GM19463 (cell line): ENCODE measurements around the gene ZNF717.
"Not testable (repeated sequence)": the region's sequence is repeated elsewhere in the genome, so short reads cannot be mapped to it uniquely, and the experiment has no call there.

Experiments
- ATAC-seq: cut with Tn5 transposase; IDR thresholded peaks from one replicate; pipeline ENCODE4 v1.9.1; 2021; ENCODE audit warnings: mild to moderate bottlenecking, moderate library complexity; ENCODE audit not compliant: unreplicated experiment

The ZNF717 gene

DNA sequence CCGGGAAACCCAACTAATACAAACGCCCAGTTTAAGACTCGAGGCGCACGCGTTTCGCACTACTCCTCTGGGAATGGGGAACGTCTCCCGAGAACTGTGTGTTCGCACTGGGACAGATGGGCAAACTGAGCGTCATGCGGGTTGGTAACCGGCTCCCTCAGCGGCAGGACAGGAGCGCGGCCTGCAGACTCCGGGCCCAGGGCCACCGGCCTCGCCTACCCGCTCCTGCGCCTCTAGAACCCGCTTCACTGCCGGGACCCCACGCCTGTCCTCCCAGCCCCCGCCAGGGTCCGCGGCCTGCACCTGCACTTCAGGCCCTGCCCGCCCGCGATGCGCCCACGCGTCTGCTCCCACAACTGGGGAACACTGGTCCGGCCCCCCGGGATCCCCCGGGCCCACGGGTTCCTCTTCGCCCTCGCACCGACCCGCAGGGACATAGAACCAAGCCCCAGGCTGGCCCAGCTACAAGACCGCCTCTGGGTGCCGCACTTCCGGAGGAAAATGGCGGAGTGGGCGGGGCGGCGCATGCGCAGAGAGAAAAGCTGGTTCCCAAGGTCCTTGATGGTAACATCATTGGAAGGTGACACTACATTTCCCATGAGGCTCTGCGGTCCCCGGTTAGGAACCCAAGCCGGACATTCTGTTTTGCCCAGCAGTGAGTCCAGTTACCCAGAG, at the start of gene ZNF717:
Gene ZNF717, minus strand, starts transcription at position 469 of the 675 bp plus-strand sequence. CDS start 2,187 bp downstream, outside the sequence.
- not testable (repeated sequence) for ATAC-seq

DNA sequence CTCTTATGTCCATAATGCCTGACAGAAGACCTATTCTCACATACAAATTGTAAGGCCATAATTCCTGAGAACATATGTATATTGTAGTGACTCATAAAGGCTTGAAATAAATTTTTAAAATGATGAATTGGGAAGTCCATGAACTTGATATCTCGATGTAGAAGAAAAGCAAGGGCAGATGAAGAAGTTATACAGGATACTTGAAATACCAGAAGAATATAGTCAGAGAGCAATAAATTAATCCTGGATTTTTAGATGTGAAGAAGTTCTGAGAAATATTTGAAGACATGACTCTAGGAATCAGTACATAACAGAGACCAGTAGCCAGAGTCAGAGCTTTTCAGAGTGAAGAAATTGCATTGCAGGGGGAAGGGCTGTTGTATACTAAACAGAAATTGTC, 45.7 kb upstream of the ZNF717 start:
- ATAC-seq: not testable (repeated sequence)

- ATAC-seq: not testable (repeated sequence)
Measured at GRCh38 chr3:75818019-75818418, 32.7 kb upstream of the ZNF717 start.

- ATAC-seq: not testable (repeated sequence)
Measured at GRCh38 chr3:75816287-75817180, 31.2 kb upstream of the ZNF717 start.

GRCh38 chr3:75814797-75815196, 29.4 kb upstream of the ZNF717 start:
- ATAC-seq: no peak

- no peak for ATAC-seq
Measured at GRCh38 chr3:75782506-75782905, 2.8 kb downstream of the ZNF717 start.

- ATAC-seq: no peak
Measured at GRCh38 chr3:75781079-75781745, 4.1 kb downstream of the ZNF717 start.

DNA sequence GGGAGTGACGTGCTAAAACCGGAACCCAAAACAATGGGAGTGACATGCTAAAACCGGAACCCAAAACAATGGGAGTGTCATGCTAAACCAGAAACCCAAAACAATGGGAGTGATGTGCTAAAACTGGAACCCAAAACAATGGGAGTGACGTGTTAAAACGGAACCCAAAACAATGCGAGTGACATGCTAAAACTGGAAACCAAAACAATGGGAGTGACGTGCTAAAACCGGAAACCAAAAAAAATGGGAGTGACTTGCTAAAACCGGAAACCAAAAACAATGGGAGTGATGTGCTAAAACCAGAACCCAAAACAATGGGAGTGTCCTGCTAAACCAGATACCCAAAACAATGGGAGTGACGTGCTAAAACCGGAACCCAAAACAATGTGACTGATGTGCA, 7.6 kb downstream of the ZNF717 start:
- not testable (repeated sequence) for ATAC-seq

DNA sequence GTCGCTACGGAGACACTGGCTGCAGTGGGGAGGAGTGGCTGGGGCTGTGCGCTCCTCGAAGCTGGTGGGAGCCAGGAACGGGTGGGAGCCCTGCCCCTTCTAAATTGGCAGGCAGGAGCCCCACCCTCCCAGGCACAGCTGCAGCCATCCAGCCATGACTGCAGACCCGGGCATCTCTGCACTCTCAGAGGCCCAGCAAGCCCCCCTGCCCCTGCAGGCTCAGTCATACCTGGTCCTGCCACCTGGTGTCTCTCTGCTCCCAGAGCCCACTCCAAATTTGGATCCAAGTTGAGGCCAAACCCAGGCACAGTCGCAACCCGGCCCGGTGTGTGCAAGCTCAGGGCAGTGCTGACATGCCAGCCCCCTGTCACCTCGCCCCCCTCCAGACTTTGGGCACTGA, 13.7 kb downstream of the ZNF717 start:
- ATAC-seq: not testable (repeated sequence)

- ATAC-seq: no peak
Measured at GRCh38 chr3:75768303-75769017, 16.9 kb downstream of the ZNF717 start.

DNA sequence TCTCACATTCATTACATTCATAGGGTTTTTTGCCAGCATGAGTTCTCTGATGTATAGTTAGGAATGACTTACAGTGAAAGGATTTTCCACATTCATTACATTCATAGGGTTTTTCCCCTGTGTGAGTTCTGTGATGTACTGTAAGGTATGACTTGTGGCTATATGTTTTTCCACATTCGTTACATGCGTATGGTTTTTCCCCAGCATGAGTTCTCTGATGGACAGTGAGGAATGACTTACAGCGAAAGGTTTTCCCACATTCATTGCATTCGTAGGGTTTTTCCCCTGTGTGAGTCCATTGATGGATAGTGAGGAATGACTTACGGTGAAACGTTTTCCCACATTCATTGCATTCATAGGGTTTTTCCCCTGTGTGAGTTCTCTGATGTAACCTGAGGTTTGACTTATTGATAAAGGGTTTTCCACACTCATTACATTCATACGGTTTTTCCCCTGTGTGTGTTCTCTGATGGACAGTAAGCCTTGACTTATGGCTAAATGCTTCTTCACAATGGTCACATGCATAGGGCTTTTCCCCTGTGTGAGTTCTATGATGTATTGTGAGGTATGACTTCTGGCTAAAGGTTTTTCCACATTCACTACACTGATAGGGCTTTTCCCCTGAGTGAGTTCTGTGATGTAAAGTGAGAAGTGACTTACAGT, 47.4 kb downstream of the ZNF717 start:
- ATAC-seq: no peak

GRCh38 chr3:75727985-75728384, 57.4 kb downstream of the ZNF717 start:
- ATAC-seq: no peak

DNA sequence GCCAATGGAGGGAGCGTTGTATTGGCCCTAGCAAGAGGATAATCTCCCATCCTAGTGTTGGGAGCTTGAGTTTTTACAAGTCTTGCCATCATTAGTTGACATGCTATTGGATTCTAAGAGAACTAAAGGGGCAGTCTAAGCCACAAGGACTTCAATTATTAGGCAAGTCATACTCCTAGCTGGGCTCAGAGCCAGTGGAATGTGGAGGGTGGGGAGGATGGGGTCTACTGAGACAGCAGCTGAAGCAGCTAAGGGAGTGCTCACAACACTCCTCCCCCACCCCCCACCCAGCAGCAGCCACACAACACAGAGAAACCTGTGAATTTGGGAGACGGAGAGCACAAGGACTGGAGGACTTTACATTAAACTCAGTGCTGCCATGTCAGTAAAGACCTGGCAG, 93.3 kb downstream of the ZNF717 start:
- ATAC-seq: no peak

DNA sequence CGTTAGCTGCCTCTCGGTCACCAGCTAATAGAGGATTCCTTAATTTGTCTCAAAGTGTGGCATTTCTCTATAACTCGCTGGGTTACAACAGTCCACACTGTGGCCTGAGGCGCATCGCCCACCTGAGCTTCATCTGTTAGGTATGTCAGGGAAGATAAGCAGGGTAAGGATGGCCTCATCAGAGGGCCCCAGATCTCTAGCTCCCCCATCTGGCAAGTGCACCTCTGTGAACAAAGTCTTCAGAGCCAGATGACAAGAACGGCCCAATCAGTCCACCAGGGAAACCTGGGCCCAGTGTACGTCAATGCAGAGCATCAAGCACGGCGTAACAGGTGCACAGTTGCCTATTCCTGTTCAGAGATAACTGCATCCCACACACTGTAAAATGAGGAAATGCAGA, 98.0 kb downstream of the ZNF717 start:
- no peak for ATAC-seq
